Measurements from ENCODE around the gene TMEM191B. TPM values are rescaled to one million over a fixed set of nuclear protein-coding genes. Genes with fewer than 3 reads are reported as not detected.
"Not testable (repeated sequence)": the region's sequence is repeated elsewhere in the genome, so short reads cannot be mapped to it uniquely, and the experiment has no call there.

The TMEM191B gene
- total and polyA plus RNA-seq, 4 donors: 1.3 to 8.1 (median 1.8) TPM; not detected in 1

DNA sequence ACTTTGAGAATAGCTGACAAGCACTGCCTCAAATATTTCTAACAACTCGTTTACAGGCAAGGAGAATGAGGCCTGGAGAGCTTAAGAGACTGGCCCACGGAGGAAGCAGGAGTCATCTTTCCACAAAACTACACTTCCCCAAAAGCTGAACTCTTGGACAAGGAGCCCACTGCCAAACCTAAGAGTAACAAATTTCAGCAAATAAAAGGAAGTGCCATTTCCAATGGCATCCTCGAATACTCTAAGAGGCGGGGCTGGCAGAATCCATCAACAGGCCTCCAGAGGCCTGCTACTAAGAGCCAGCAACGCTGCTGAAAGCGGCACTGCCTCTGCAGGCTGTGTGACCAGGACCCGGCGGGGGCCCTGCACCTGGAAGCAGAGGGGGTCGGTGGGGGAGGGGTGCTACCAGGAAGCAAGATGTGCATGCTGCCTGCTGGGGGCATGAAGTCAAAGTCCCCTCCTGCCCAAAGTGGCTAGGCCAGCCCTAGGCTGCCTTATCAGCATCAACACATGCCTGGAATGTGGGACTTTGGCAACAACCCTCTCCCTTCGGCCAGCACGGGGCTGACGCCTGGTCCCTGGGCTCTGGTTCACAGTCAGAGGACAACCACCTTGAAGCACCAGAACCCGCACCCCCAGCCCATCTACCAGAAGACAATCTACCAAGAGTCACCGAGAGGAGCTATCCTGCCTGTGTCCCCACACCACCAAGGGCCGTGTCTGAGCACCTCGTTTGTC is 43.1 kb downstream of the TMEM191B start:
- not testable (repeated sequence) for H3K27me3 ChIP-seq (ENCODE audit: control insufficient read depth in 3 of 3, insufficient read depth in 3 of 3, low read length in 2 of 3); H3K9ac ChIP-seq (ENCODE audit: insufficient read depth in 1 of 2, low read length in 2 of 2); H3K4me1 ChIP-seq (ENCODE audit: control insufficient read depth in 5 of 5, insufficient read depth in 5 of 5, low read length in 5 of 5); H3K27ac ChIP-seq (ENCODE audit: low read depth in 1 of 2, low read length in 1 of 2); H3K36me3 ChIP-seq (ENCODE audit: control insufficient read depth in 4 of 4, insufficient read depth in 4 of 4, low read length in 4 of 4); H3K9me3 ChIP-seq (ENCODE audit: control insufficient read depth in 4 of 4, insufficient read depth in 3 of 4, low read length in 3 of 4); ATAC-seq (ENCODE audit: insufficient read depth, low FRiP score); H3K4me3 ChIP-seq; DNase-seq
- 20 to 49% methylated on average over 2 of the region's 16 CpGs for WGBS, 2 donors

DNA sequence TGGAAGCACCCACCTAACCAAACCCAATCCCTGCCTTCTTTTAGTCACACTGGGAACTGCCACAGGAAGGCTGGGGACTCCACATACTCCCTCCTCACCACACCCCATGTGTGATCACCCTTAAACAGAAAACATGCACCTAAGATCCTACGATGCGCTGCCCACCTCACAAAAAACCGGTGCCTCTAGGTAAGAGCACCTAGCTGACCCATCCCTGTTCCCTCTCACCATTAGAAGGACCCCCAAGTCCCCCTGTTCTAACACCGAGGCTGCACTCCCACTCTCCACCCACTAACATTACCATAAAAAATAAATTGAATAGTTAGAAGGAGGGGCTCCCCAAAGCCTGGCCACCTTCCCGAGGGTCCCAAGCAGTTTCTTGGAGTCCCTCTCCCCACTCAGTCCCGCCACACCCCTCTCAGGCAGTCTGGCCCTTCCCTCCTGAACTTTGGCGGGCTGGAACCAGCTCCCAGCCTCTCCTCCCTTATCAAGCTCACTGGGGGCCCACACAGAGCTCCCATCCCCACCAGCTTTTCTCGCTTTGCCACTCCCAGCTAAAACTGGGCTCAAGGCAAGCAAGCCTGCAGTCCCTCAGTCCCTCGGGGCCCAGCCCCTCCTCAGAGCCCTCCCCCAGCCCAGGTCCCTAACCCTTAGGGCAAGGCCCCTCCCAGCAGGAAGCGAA is 46.0 kb downstream of the TMEM191B start:
- not testable (repeated sequence) for H3K36me3 ChIP-seq (ENCODE audit: control insufficient read depth in 4 of 4, insufficient read depth in 4 of 4, low read length in 4 of 4); H3K4me1 ChIP-seq (ENCODE audit: control insufficient read depth in 5 of 5, insufficient read depth in 5 of 5, low read length in 5 of 5); ATAC-seq (ENCODE audit: insufficient read depth, low FRiP score); H3K9me3 ChIP-seq (ENCODE audit: control insufficient read depth in 4 of 4, insufficient read depth in 3 of 4, low read length in 3 of 4); DNase-seq; H3K27ac ChIP-seq (ENCODE audit: low read depth in 1 of 2, low read length in 1 of 2); H3K27me3 ChIP-seq (ENCODE audit: control insufficient read depth in 3 of 3, insufficient read depth in 3 of 3, low read length in 2 of 3); H3K4me3 ChIP-seq; H3K9ac ChIP-seq (ENCODE audit: insufficient read depth in 1 of 2, low read length in 2 of 2)
- 89 to 93% methylated on average over 5 to 7 of the region's 10 CpGs for WGBS, 2 donors

DNA sequence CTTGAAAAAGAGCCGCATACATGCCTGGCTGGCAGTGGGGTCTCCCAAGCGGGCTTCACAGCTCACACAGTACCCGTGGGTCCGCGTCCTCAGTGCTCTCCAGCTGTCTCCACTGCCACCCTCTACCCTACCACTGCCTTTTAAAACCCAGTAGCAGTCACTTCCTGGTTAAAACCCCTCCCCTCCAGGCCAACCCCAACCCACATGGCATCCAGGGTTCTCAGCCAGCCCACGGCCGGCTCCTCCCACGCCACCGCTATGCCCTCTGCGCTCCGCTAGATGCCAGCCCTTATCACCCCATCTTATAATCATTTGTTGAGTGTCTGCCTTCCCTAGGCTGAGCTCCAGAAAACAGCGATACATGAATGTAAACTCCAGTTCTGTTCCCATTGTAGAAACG is 47.0 kb downstream of the TMEM191B start:
- ATAC-seq (ENCODE audit: insufficient read depth, low FRiP score): peak; percentile 21
- not testable (repeated sequence) for H3K4me3 ChIP-seq; H3K9me3 ChIP-seq (ENCODE audit: control insufficient read depth in 4 of 4, insufficient read depth in 3 of 4, low read length in 3 of 4); H3K27ac ChIP-seq (ENCODE audit: low read depth in 1 of 2, low read length in 1 of 2); H3K4me1 ChIP-seq (ENCODE audit: control insufficient read depth in 5 of 5, insufficient read depth in 5 of 5, low read length in 5 of 5); H3K9ac ChIP-seq (ENCODE audit: insufficient read depth in 1 of 2, low read length in 2 of 2); H3K36me3 ChIP-seq (ENCODE audit: control insufficient read depth in 4 of 4, insufficient read depth in 4 of 4, low read length in 4 of 4); H3K27me3 ChIP-seq (ENCODE audit: control insufficient read depth in 3 of 3, insufficient read depth in 3 of 3, low read length in 2 of 3); DNase-seq
- WGBS, 2 donors: no CpG with 5 or more reads among the region's 13 CpGs

DNA sequence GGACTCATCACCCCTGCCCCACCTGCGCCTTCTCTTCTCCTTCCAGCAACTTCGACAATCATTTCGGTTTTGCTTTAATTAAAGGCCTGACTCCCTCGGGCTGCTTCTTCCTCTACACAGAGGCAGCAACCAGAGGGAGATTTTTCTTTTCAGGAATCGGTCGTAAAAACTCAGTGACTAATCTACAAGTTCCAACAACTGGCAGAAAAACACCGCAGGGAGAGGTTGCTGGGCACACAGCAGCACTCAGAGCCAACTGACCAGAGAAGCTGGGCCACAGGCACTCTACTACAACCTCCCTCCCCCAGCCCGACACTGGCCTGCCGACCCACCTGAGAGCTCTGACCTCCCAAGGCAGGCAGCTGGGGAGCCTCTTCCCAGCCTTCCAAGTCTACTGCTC is 48.1 kb downstream of the TMEM191B start:
- not testable (repeated sequence) for H3K27me3 ChIP-seq (ENCODE audit: control insufficient read depth in 3 of 3, insufficient read depth in 3 of 3, low read length in 2 of 3); H3K27ac ChIP-seq (ENCODE audit: low read depth in 1 of 2, low read length in 1 of 2); H3K9ac ChIP-seq (ENCODE audit: insufficient read depth in 1 of 2, low read length in 2 of 2); H3K9me3 ChIP-seq (ENCODE audit: control insufficient read depth in 4 of 4, insufficient read depth in 3 of 4, low read length in 3 of 4); H3K4me3 ChIP-seq; H3K4me1 ChIP-seq (ENCODE audit: control insufficient read depth in 5 of 5, insufficient read depth in 5 of 5, low read length in 5 of 5); ATAC-seq (ENCODE audit: insufficient read depth, low FRiP score); DNase-seq; H3K36me3 ChIP-seq (ENCODE audit: control insufficient read depth in 4 of 4, insufficient read depth in 4 of 4, low read length in 4 of 4)
- WGBS, 2 donors: no CpG with 5 or more reads among the region's 9 CpGs

DNA sequence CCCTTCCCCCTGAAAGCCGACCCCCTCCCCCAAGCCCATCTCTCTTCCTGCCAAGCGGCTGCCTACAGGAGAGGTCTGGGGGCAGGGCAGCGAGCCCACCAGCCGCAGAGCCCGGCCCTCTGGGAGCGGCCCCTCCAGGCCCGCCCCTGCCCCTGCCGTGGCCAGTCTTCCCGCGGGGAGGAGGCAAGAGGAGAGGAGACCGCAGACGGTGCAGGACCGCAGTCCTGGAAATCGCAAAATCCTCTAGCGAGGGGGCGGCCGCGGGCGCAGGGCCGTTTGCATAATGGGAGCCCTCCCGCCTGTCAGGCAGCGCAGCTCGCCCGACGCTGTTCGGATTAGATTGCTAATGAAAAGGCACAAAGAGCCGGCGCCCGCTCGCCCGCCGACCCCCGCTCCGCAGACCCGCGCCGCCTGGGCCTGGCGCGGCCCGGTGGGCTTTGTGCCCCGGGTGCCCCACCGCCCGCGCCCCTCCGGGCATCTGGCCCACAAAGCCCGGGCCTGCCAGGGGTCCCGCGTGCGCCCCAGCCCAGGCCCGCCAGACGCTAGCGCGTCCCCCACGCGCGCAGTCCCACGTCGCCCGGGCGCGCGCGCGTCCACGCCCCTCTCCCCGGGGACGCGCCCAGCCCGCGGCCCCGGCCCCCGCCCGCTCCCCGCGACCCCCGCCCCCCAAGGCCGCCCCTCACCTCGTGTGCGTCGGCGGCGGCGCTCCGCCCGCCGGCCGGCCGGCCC is 49.7 kb downstream of the TMEM191B start:
- H3K9me3 ChIP-seq (ENCODE audit: control insufficient read depth in 4 of 4, insufficient read depth in 3 of 4, low read length in 3 of 4); H3K27ac ChIP-seq (ENCODE audit: low read depth in 1 of 2, low read length in 1 of 2); H3K27me3 ChIP-seq (ENCODE audit: control insufficient read depth in 3 of 3, insufficient read depth in 3 of 3, low read length in 2 of 3); H3K36me3 ChIP-seq (ENCODE audit: control insufficient read depth in 4 of 4, insufficient read depth in 4 of 4, low read length in 4 of 4); DNase-seq; H3K4me3 ChIP-seq; H3K9ac ChIP-seq (ENCODE audit: insufficient read depth in 1 of 2, low read length in 2 of 2); H3K4me1 ChIP-seq (ENCODE audit: control insufficient read depth in 5 of 5, insufficient read depth in 5 of 5, low read length in 5 of 5): not testable (repeated sequence)
- no CpG with 5 or more reads among the region's 88 CpGs for WGBS, 2 donors
- peak; percentile 38 for ATAC-seq (ENCODE audit: insufficient read depth, low FRiP score)

DNA sequence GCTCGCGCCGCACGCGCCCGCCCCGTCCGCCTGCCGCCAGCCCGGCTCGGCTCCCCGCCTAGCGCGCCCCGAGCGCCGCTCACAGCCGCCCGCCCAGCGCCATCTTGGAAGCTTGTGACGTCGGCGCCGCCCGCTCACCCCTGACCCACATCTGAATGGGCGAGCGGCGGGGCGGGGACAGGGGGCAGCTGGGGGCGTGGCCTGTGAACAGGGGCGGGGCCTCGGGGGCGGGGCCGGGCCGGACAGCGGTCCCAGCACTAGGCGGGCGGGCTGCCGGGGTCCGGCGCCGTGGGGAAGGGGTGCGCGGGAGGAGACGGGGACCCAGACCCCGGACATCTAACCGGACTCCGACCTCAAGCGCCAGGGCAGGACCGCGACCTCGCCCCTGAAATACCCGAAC is 50.2 kb downstream of the TMEM191B start:
- WGBS, 2 donors: no CpG with 5 or more reads among the region's 53 CpGs
- H3K4me3 ChIP-seq; H3K27me3 ChIP-seq (ENCODE audit: control insufficient read depth in 3 of 3, insufficient read depth in 3 of 3, low read length in 2 of 3); H3K36me3 ChIP-seq (ENCODE audit: control insufficient read depth in 4 of 4, insufficient read depth in 4 of 4, low read length in 4 of 4); H3K4me1 ChIP-seq (ENCODE audit: control insufficient read depth in 5 of 5, insufficient read depth in 5 of 5, low read length in 5 of 5); H3K9ac ChIP-seq (ENCODE audit: insufficient read depth in 1 of 2, low read length in 2 of 2); H3K9me3 ChIP-seq (ENCODE audit: control insufficient read depth in 4 of 4, insufficient read depth in 3 of 4, low read length in 3 of 4); H3K27ac ChIP-seq (ENCODE audit: low read depth in 1 of 2, low read length in 1 of 2): not testable (repeated sequence)
- peak; percentile 95 for ATAC-seq (ENCODE audit: insufficient read depth, low FRiP score)
- peak in 1 of 3 donors; percentile 12 for DNase-seq

Measured in lung (tissue), 10 donors.